ENCODE data around the gene KCNC1. TPM values are rescaled to one million over a fixed set of nuclear protein-coding genes. Genes with fewer than 3 reads are reported as not detected.
A peak's percentile ranks its signal among the peaks of the same experiment; 100 is the strongest.

Gene KCNC1
- polyA plus RNA-seq, 1 of the 3 experiments (the other 2 are of a cell fraction), result 0.18 TPM

DNA sequence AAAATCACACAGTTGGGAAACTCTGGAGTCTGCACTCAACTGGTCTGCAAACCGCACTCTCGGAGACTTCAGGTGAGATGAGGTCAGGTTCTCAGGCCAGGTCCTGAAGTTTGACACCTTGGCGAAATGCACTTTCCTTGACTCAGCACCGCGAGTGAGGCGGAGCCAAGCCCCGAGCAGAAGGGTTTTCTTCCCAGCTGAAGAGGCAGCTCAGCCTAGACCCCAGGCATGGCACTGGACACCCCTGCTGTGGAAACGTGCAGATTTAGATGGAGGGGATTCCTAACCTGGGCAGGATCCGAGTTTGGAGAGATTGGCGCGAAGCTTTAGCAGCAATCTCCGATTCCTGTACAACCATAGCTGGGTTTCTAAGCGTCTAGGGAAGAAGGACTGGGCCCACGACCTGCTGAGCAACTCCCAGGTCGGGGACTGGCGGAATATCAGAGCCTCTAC is 16.0 kb upstream of the KCNC1 start (continued):
- TF ChIP-seq, protein P1, sequence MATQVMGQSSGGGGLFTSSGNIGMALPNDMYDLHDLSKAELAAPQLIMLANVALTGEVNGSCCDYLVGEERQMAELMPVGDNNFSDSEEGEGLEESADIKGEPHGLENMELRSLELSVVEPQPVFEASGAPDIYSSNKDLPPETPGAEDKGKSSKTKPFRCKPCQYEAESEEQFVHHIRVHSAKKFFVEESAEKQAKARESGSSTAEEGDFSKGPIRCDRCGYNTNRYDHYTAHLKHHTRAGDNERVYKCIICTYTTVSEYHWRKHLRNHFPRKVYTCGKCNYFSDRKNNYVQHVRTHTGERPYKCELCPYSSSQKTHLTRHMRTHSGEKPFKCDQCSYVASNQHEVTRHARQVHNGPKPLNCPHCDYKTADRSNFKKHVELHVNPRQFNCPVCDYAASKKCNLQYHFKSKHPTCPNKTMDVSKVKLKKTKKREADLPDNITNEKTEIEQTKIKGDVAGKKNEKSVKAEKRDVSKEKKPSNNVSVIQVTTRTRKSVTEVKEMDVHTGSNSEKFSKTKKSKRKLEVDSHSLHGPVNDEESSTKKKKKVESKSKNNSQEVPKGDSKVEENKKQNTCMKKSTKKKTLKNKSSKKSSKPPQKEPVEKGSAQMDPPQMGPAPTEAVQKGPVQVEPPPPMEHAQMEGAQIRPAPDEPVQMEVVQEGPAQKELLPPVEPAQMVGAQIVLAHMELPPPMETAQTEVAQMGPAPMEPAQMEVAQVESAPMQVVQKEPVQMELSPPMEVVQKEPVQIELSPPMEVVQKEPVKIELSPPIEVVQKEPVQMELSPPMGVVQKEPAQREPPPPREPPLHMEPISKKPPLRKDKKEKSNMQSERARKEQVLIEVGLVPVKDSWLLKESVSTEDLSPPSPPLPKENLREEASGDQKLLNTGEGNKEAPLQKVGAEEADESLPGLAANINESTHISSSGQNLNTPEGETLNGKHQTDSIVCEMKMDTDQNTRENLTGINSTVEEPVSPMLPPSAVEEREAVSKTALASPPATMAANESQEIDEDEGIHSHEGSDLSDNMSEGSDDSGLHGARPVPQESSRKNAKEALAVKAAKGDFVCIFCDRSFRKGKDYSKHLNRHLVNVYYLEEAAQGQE (IDR thresholded peaks at IDR 0.05; ENCODE audit: low read depth, low read length), result no peak

DNA sequence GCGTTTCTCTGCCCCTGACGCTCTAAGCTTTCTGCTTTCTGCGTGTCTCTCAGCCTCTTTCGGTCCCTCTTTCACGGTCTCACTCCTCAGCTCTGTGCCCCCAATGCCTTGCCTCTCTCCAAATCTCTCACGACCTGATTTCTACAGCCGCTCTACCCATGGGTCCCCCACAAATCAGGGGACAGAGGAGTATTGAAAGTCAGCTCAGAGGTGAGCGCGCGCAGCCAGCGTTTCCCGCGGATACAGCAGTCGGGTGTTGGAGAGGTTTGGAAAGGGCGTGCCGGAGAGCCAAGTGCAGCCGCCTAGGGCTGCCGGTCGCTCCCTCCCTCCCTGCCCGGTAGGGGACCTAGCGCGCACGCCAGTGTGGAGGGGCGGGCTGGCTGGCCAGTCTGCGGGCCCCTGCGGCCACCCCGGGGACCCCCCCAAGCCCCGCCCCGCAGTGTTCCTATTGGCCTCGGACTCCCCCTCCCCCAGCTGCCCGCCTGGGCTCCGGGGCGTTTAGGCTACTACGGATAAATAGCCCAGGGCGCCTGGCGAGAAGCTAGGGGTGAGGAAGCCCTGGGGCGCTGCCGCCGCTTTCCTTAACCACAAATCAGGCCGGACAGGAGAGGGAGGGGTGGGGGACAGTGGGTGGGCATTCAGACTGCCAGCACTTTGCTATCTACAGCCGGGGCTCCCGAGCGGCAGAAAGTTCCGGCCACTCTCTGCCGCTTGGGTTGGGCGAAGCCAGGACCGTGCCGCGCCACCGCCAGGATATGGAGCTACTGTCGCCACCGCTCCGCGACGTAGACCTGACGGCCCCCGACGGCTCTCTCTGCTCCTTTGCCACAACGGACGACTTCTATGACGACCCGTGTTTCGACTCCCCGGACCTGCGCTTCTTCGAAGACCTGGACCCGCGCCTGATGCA is 15.3 kb upstream of the KCNC1 start, which contains the start of gene MYOD1:
MYOD1 (plus strand) TSS at position 544 of the 910 bp plus-strand sequence; CDS start at position 756, 212 bp downstream.
- no peak within 1 kb of the TSS for H3K9ac ChIP-seq

More for the DNA sequence above, 15.3 kb upstream of the KCNC1 start, which contains the start of gene MYOD1:
- Histone ChIP-seq H2AFZ (ENCODE audit: low read depth) (no peak within 1 kb of the TSS), H3F3A (replicated peaks; ENCODE audit: insufficient read depth) (no peaks in the 10 kb centered on the region), H3K27ac (ENCODE audit: low read depth in 2 of 2, low read length in 1 of 2) (no peak within 1 kb of the TSS), H3K79me2 (ENCODE audit: insufficient read depth) (no peaks in the 10 kb centered on the region), H3K9me2 (no peaks in the 10 kb centered on the region), H3K4me3 (ENCODE audit: low read depth in 2 of 2, low read length in 1 of 2) (no peak within 1 kb of the TSS), H3K36me3 (replicated peaks in 1 of 2; ENCODE audit: control insufficient read depth in 1 of 2, insufficient read depth in 2 of 2, low read length in 1 of 2) (no peaks in the 10 kb centered on the region), H3K27me3 (ENCODE audit: insufficient read depth) (peaks cover 61% of the 10 kb centered on the region), H4K20me1 (ENCODE audit: insufficient read depth) (no peaks in the 10 kb centered on the region), H3K9me3 (no peaks in the 10 kb centered on the region), H3K4me2 (no peak within 1 kb of the TSS), H3K4me1 (ENCODE audit: control insufficient read depth in 1 of 2, insufficient read depth in 2 of 2, low read depth in 1 of 2, low read length in 1 of 2) (peaks cover 0 to 6% of the 10 kb centered on the region in 2 experiments; a peak in 1 of 4 replicates)
- WGBS (ENCODE audit: low lambda C conversion rate), result 4% methylated on average over 20 of the region's 68 CpGs
- POLR2A ChIA-PET, result no interaction called here
- DNase-seq, result peak; percentile 70
- CTCF ChIA-PET, result interaction anchor here (0.6 to 8.6 kb wide), 13 partner anchors 8 to 614 kb away, joined by 3 to 137 read pairs (median 8); partner anchors contain the start of gene KCNC1
- no peak for TF ChIP-seq GABPA (IDR thresholded peaks at IDR 0.05; ENCODE audit: low read depth)
- no peak for TF ChIP-seq RAD21 (IDR thresholded peaks at IDR 0.05; ENCODE audit: low read length)
- no peak for TF ChIP-seq FOXM1 (IDR thresholded peaks at IDR 0.05; ENCODE audit: low read depth)
- no peak for TF ChIP-seq MEF2A (IDR thresholded peaks at IDR 0.05; ENCODE audit: borderline replicate concordance, low read depth)
- TF ChIP-seq CTCF (IDR thresholded peaks at IDR 0.05), result no peak
- no peak for TF ChIP-seq NFIC (IDR thresholded peaks at IDR 0.05; ENCODE audit: borderline replicate concordance)
- TF ChIP-seq TAF1 (IDR thresholded peaks at IDR 0.05; ENCODE audit: borderline replicate concordance, low read depth, low read length), result no peak
- TF ChIP-seq USF1 (IDR thresholded peaks at IDR 0.05; ENCODE audit: borderline replicate concordance, low read depth), result no peak
- TF ChIP-seq CHD2 (IDR thresholded peaks at IDR 0.05; ENCODE audit: low read length, partially characterized antibody), result no peak
- TF ChIP-seq POLR2AphosphoS5 (IDR thresholded peaks at IDR 0.05; ENCODE audit: low read depth, low read length), result no peak
- TF ChIP-seq RFX5 (IDR thresholded peaks at IDR 0.05; ENCODE audit: low read length), result no peak
- TF ChIP-seq ZBTB33 (IDR thresholded peaks at IDR 0.05; ENCODE audit: borderline replicate concordance, low read depth), result no peak
- no peak for TF ChIP-seq MXI1 (IDR thresholded peaks at IDR 0.05; ENCODE audit: low read depth, low read length)
- TF ChIP-seq YY1 (IDR thresholded peaks at IDR 0.05; ENCODE audit: low read depth), result no peak
- no peak for TF ChIP-seq NRF1 (IDR thresholded peaks at IDR 0.05; ENCODE audit: low read depth, low read length)
- TF ChIP-seq JUND (IDR thresholded peaks at IDR 0.05), result no peak

All from SK-N-SH (cell line).